Activated CD4-positive, alpha-beta T cell treated with anti-CD3 and anti-CD28 coated beads, Interleukin-2, Interleukin-6, amounts not matched to agents 100 ng/mL and 50 ng/mL, durations not matched to agents 16 hours and 8 hours (primary cell): ENCODE data around the gene NOPCHAP1.
"Not testable (repeated sequence)": the region's sequence is repeated elsewhere in the genome, so short reads cannot be mapped to it uniquely, and the experiment has no call there.

Experiments
- DNase-seq: peaks from one replicate; pipeline ENCODE4 v3.0.0-alpha.2; 2020

Gene NOPCHAP1

GRCh38 chr12:104966677-104967076 is 19.4 kb upstream of the NOPCHAP1 start:
- no peak for DNase-seq

GRCh38 chr12:104969343-104969742 is 16.8 kb upstream of the NOPCHAP1 start:
- DNase-seq, result no peak

- DNase-seq, result no peak
These were observed 14.8 kb upstream of the NOPCHAP1 start for GRCh38 chr12:104971306-104971705.

- DNase-seq, result no peak
These were observed 12.9 kb upstream of the NOPCHAP1 start for GRCh38 chr12:104973250-104973649.

GRCh38 chr12:104974626-104975290 is 11.4 kb upstream of the NOPCHAP1 start:
- DNase-seq, result no peak

- no peak for DNase-seq
These were observed 10.4 kb upstream of the NOPCHAP1 start for GRCh38 chr12:104975587-104976343.

GRCh38 chr12:104976703-104977102 is 9.4 kb upstream of the NOPCHAP1 start:
- no peak for DNase-seq

- not testable (repeated sequence) for DNase-seq
These were observed 8.4 kb upstream of the NOPCHAP1 start for GRCh38 chr12:104977688-104978087.

- no peak for DNase-seq
These were observed 910 bp upstream of the NOPCHAP1 start for GRCh38 chr12:104985206-104985605.

- DNase-seq, result no peak
These were observed 4.8 kb downstream of the NOPCHAP1 start for GRCh38 chr12:104990950-104991349.

GRCh38 chr12:104991565-104992128 is 5.5 kb downstream of the NOPCHAP1 start:
- DNase-seq, result no peak

- DNase-seq, result no peak
These were observed 8.2 kb downstream of the NOPCHAP1 start for GRCh38 chr12:104994336-104994735.

GRCh38 chr12:104997541-104997940 is 11.4 kb downstream of the NOPCHAP1 start:
- DNase-seq, result no peak

- no peak for DNase-seq
These were observed 12.6 kb downstream of the NOPCHAP1 start for GRCh38 chr12:104998423-104999346.

GRCh38 chr12:104999347-104999685 is 13.2 kb downstream of the NOPCHAP1 start:
- no peak for DNase-seq

GRCh38 chr12:105001476-105001875 is 15.4 kb downstream of the NOPCHAP1 start:
- no peak for DNase-seq

GRCh38 chr12:105013892-105014291 is 27.8 kb downstream of the NOPCHAP1 start:
- DNase-seq, result no peak

- no peak for DNase-seq
These were observed 28.5 kb downstream of the NOPCHAP1 start for GRCh38 chr12:105014603-105015002.

GRCh38 chr12:105015543-105015942 is 29.4 kb downstream of the NOPCHAP1 start:
- no peak for DNase-seq

GRCh38 chr12:105018012-105018411 is 31.9 kb downstream of the NOPCHAP1 start:
- DNase-seq, result no peak

GRCh38 chr12:105018776-105019175 is 32.7 kb downstream of the NOPCHAP1 start:
- DNase-seq, result no peak

GRCh38 chr12:105020241-105020962 is 34.3 kb downstream of the NOPCHAP1 start:
- DNase-seq, result no peak
